DMS 273 (cell line): ENCODE measurements around the gene GDF10.
A peak's percentile ranks its signal among the peaks of the same experiment; 100 is the strongest.

Experiments used
- DNase-seq: peaks from one replicate; lab custom pipeline; 2025; ENCODE audit not compliant: unreplicated experiment; lab: John Stamatoyannopoulos, UW

Gene GDF10

DNA sequence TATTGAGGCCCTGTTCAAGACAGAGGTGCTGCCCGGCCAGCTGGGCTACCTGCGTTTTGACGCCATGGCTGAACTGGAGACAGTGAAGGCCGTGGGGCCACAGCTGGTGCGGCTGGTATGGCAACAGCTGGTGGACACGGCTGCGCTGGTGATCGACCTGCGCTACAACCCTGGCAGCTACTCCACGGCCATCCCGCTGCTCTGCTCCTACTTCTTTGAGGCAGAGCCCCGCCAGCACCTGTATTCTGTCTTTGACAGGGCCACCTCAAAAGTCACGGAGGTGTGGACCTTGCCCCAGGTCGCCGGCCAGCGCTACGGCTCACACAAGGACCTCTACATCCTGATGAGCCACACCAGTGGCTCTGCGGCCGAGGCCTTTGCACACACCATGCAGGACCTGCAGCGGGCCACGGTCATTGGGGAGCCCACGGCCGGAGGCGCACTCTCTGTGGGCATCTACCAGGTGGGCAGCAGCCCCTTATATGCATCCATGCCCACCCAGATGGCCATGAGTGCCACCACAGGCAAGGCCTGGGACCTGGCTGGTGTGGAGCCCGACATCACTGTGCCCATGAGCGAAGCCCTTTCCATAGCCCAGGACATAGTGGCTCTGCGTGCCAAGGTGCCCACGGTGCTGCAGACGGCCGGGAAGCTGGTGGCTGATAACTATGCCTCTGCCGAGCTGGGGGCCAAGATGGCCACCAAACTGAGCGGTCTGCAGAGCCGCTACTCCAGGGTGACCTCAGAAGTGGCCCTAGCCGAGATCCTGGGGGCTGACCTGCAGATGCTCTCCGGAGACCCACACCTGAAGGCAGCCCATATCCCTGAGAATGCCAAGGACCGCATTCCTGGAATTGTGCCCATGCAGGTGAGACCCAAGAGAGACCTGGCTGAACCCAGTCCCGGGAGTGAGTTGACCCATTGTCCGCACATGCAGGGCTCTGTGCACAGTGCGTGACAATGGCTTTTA, 51.0 kb downstream of the GDF10 start:
- DNase-seq, result no peak

GRCh38 chr10:47351899-47352815, 52.2 kb downstream of the GDF10 start:
- no peak for DNase-seq

DNA sequence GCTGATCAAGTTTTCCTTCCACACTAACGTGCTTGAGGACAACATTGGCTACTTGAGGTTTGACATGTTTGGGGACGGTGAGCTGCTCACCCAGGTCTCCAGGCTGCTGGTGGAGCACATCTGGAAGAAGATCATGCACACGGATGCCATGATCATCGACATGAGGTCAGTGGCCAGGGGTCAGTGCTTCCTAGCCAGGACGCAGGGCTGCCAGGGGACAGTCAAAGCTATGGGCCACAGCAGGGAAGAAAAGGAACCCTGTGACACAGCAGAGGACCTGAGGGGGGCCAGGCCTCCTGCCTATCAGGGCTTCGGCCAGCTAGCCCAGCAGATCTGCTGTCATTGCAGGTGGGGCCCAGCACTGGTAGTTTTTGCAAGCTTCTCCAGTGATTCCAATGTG, 53.4 kb downstream of the GDF10 start:
- DNase-seq, result no peak

DNA sequence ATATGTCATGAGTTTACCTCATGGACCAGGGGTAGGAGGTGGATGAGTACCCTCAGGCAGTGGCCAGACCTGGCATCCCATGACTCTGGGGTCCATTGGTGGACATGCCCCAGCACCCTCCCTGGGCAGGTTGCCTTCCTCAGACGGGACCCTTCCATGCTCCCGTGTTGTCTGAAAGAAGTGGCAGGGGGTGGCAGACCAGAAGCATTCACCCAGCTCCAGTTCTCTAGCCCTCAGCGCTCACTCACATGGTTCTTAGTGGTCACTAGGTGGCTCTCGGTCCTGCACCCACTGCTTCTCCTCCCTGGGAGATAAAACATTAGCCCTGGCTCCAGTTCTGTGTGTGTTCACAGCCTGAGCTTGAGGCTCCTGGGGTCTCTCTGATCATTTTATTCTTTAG, 54.2 kb downstream of the GDF10 start:
- DNase-seq, result no peak

- no peak for DNase-seq
Observed at GRCh38 chr10:47354900-47355299, 54.9 kb downstream of the GDF10 start.

- no peak for DNase-seq
Observed at GRCh38 chr10:47356708-47357107, 56.7 kb downstream of the GDF10 start.

DNA sequence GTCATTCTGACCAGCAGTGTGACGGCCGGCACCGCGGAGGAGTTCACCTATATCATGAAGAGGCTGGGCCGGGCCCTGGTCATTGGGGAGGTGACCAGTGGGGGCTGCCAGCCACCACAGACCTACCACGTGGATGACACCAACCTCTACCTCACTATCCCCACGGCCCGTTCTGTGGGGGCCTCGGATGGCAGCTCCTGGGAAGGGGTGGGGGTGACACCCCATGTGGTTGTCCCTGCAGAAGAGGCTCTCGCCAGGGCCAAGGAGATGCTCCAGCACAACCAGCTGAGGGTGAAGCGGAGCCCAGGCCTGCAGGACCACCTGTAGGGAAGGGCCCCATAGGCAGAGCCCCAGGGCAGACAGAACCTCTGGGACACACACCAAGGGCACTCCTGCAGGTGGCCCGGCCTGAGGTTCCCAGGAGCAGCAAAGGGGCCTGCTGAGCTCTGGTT, 57.2 kb downstream of the GDF10 start:
- no peak for DNase-seq

DNA sequence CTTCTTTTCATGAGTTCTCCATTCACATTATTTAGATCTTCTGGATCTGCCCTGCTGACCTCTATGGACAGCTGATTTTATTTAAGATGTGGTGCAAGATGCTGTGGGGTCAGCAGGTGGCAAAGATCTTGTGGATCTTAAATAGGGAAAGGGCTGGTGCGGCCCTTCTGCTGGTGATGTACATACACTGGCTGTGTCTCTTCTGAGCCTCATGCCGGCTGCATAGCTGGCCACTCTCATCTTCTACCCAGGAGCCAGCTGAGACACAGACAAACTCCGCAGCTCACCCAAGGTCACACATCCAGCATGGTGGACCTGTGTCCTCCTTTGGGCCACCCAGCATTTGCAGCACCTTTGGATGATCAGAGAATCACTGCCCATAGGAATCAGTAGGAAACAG, 57.9 kb downstream of the GDF10 start:
- DNase-seq, result no peak

DNA sequence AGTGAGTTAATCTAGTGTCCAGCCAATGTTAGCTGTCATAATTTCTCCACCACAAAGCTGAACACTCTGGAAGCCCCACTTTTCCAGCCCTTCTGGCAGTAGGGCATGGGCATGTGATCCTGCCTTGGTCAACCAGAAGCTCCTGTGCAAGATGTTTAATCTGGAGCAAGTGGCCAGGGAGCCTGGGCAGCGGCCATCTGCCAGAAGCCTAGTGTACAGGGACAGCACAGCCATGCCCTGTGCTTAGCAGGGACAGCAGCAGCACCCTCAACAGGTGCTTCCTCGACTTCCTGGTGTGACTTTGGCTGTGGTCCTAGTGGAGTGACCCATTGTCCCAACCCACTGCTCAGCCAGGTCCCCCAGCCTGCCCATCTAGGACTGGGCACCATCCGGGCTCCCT, 58.5 kb downstream of the GDF10 start:
- no peak for DNase-seq

DNA sequence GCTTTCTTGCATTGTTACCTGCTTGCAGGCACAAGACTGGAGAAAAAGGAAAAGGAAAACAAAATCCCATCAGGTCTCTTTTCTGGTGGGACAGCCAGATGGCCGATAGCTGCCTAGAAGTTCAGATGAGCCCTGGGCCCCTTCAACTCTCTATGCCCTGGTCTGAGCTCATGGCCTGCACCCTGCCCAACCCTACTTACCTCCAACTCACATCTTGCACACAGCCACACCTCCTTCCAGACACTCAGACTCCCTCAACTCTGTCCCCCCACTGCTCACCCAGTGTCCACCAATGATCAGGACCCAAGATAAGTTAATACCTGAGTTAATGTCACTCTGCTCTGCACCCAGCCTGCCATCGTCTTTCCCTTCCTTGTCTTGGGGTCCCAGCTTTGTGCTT, 59.1 kb downstream of the GDF10 start:
- DNase-seq, result no peak

DNA sequence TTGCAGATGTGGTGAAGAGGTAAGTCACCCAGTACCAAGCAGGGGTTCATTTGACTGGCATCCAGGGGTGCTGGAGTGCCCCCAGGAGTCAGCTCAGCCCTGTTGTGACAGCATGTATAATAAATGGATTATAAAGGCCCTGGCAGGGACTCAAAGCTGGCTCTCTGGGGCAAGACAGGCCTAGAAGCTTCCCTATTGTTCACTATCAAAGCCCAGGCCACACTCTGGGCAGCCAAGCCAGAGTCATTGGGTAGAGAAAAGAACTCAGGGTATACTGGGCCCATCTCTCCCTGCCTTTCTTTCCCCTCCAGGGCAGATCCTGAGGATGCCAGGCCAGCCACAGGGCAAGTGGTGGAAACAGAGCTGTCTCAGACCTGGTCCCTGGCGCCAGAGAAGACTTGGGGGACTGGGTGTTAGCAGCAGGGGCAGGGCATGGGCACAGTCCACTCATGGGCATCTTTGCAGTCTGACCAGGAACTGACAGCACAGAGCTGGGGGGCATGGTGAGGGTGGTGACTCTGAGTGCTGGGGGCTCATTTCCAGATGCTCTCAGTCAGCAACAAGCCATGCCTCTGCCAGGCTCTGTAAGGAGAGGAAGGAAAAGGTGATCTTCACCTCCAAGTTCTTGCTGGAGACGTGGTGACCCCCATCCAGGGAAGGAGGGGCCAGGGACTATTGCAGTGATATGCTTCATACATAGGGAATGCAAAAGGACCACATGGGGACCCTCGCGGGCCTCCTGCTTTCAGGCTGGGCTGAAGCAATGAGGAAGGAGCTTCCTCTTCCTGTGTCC, 59.8 kb downstream of the GDF10 start:
- DNase-seq, result no peak

GRCh38 chr10:47360419-47361040, 60.5 kb downstream of the GDF10 start:
- no peak for DNase-seq

GRCh38 chr10:47361293-47361692, 61.3 kb downstream of the GDF10 start:
- peak; percentile 77 for DNase-seq

DNA sequence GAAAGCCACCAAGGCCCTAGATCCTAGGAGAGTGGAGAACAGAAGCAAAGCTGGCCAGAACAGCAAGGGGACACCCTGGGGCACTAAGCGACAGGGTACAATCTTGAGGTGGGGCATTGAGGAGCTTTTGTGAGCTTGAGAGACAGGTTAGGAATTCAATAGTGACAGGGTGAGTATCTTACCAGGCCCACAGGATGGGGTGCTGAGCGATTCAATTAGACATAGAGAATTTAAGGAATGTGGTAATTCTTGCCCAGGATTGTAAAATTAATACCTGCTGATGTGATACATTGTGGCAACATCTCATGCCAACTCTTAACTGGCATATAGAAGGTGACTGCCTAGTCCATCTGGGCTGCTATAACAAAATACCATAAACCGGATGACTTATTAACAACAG, 62.2 kb downstream of the GDF10 start:
- no peak for DNase-seq
